GM12891 (cell line): ENCODE results near the gene IAH1.

ENCODE experiments used
- DNase-seq: peaks from one replicate; pipeline ENCODE4 v3.0.0; 2011; ENCODE audit warnings: low spot score; ENCODE audit not compliant: insufficient read length
- FAIRE-seq: peaks from 2 replicates; lab custom pipeline; 2011; peaks lifted over from hg19 to GRCh38; lab: Jason Lieb, UNC
- PAX5 ChIP-seq: IDR thresholded peaks from 2 replicates; pipeline ENCODE4 v1.6.1; 2011; ENCODE audit warnings: low read length, moderate library complexity, mild to moderate bottlenecking; ENCODE audit not compliant: insufficient read depth, severe bottlenecking
- POLR2A ChIP-seq: IDR thresholded peaks from 2 replicates; pipeline ENCODE4 v1.6.1; 2011; ENCODE audit warnings: low read depth, low read length, control low read depth
- POLR2AphosphoS5 ChIP-seq: IDR thresholded peaks from 2 replicates; pipeline ENCODE4 v1.6.1; 2011; ENCODE audit warnings: low read depth, low read length, control low read depth
- POU2F2 ChIP-seq: IDR thresholded peaks from 2 replicates; pipeline ENCODE4 v1.6.1; 2011; ENCODE audit warnings: low read depth, mild to moderate bottlenecking, control low read depth, low read length, moderate library complexity
- SPI1 ChIP-seq: IDR thresholded peaks from 2 replicates; pipeline ENCODE4 v1.6.1; 2011; ENCODE audit warnings: low read depth, low read length, control low read depth
- TAF1 ChIP-seq: IDR thresholded peaks from 2 replicates; pipeline ENCODE4 v1.6.1; 2011; ENCODE audit warnings: low read depth, low read length, control low read depth

IAH1 gene

GRCh38 chr2:9527995-9528787, 53.8 kb downstream of the IAH1 start:
- FAIRE-seq (no peak), DNase-seq (no peak)
- TF ChIP-seq PAX5 (no peak), TAF1 (no peak), POU2F2 (no peak), POLR2A (no peak), POLR2AphosphoS5 (no peak), SPI1 (no peak)

GRCh38 chr2:9532421-9532820, 58.1 kb downstream of the IAH1 start:
- FAIRE-seq (no peak), DNase-seq (no peak)
- TF ChIP-seq SPI1 (no peak), POLR2A (no peak), POU2F2 (no peak), TAF1 (no peak), POLR2AphosphoS5 (no peak), PAX5 (no peak)

GRCh38 chr2:9533663-9534062, 59.3 kb downstream of the IAH1 start:
- FAIRE-seq, result no peak
- no peak for DNase-seq
- TF ChIP-seq POLR2A (no peak), POU2F2 (no peak), SPI1 (no peak), PAX5 (no peak)

- DNase-seq (no peak), FAIRE-seq (peak; percentile 72)
- TF ChIP-seq SPI1, result 0 out of 2 replicates have a peak, but pooled peaks have one; percentile 1
- TF ChIP-seq POLR2A, result no peak
Observed at GRCh38 chr2:9535177-9535576, 60.8 kb downstream of the IAH1 start.

GRCh38 chr2:9536504-9536903, 62.2 kb downstream of the IAH1 start:
- no peak for DNase-seq
- TF ChIP-seq POU2F2, result no peak
- no peak for TF ChIP-seq TAF1
- no peak for TF ChIP-seq POLR2AphosphoS5
- no peak for TF ChIP-seq POLR2A
- TF ChIP-seq SPI1, result no peak
- no peak for TF ChIP-seq PAX5
- FAIRE-seq, result no peak

GRCh38 chr2:9538000-9538507, 63.7 kb downstream of the IAH1 start:
- FAIRE-seq (no peak), DNase-seq (no peak)
- no peak for TF ChIP-seq PAX5
- TF ChIP-seq POLR2AphosphoS5, result no peak
- no peak for TF ChIP-seq POU2F2
- TF ChIP-seq POLR2A, result no peak
- TF ChIP-seq SPI1, result no peak
- TF ChIP-seq TAF1, result no peak
